ENCODE data around the gene VEZT.
"Not testable (repeated sequence)": the region's sequence is repeated elsewhere in the genome, so short reads cannot be mapped to it uniquely, and the experiment has no call there.

The VEZT gene

DNA sequence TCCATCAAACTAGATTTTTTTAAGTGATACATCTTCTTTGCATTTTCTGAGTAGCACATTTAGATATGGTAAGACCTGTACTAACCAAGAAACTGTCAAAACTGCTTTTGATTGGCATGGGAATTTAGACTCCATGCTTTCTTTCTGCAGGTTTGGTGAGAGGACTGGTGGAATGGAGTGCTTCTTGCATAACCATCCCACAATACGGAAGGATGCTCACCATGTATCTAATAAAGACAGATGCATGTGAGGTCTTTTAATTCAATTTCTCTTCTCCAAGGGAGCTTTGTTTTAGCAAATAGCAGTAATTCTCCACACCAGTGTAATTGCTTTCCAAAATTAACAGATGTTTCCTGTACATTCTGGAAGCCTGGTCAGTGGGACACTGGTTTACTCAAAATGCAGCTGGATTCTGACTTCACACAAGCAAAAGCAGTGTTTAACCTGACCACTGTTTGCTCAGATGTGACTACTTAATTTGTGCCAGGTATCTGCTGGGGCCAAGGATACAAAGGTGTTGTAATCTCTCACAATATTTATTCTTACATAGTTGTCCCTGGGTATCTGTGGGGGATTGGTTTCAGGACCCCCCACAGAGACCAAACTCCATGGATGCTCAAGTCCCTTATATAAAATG, 26.4 kb upstream of the VEZT start:
- DNase-seq: no peak
- Mint-ChIP-seq H3K4me3 (no peak overlapping the region), H3K27me3 (no peaks in the 10 kb centered on the region), H3K4me1 (ENCODE audit: low read depth) (peaks cover 3% of the 10 kb centered on the region), H3K36me3 (ENCODE audit: low read depth) (no peaks in the 10 kb centered on the region), H3K9me3 (no peaks in the 10 kb centered on the region), H3K27ac (no peak overlapping the region)

DNA sequence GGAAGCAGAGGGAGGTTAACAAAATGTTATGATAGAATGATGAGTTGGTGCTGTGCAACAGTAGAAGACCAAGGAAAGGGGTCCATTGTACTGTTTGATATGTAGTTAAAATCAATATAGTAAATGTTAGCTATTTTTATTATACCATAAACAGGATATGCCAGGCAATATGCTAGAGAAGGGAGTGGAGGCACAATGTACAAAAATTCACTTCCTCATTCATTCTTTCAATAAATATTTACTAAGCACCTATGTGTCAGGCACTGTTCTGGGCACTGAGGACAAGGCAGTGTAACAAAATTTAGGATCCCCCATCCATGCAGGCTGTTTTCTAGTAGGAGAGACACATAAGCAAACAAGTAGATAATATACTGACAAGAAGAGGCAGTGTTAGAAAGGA, 25.3 kb upstream of the VEZT start:
- no peak for DNase-seq
- peaks cover 3% of the 10 kb centered on the region for H3K4me1 Mint-ChIP-seq (ENCODE audit: low read depth)
- no peaks in the 10 kb centered on the region for H3K36me3 Mint-ChIP-seq (ENCODE audit: low read depth)
- H3K4me3 Mint-ChIP-seq: no peak overlapping the region
- no peak overlapping the region for H3K27ac Mint-ChIP-seq
- H3K9me3 Mint-ChIP-seq: no peaks in the 10 kb centered on the region
- no peaks in the 10 kb centered on the region for H3K27me3 Mint-ChIP-seq

GRCh38 chr12:95193139-95193538, 24.5 kb upstream of the VEZT start:
- H3K4me1 Mint-ChIP-seq (ENCODE audit: low read depth): no peaks in the 10 kb centered on the region
- no peak for DNase-seq
- no peaks in the 10 kb centered on the region for H3K9me3 Mint-ChIP-seq
- peaks cover 4% of the 10 kb centered on the region for H3K27me3 Mint-ChIP-seq
- no peak overlapping the region for H3K4me3 Mint-ChIP-seq
- no peak overlapping the region for H3K27ac Mint-ChIP-seq
- no peaks in the 10 kb centered on the region for H3K36me3 Mint-ChIP-seq (ENCODE audit: low read depth)

DNA sequence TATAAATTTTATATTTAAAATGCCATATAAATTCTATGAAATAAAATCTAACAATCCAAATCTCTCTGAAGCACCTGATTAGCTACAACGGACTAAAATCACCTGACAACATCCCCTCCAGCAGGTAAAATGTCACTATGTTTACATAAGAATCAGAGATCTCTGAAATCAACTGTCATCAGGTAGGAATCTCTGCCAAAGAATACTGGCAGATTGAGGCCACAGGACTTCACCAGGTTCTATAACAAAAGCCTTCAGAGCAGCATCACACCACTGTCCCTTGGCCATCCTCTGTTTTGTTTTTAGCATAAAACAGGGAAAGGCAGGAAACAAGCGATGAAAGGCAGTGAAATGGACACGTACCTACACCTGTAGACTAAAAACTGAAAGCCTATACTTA, 22.5 kb upstream of the VEZT start:
- no peak for DNase-seq
- no peaks in the 10 kb centered on the region for H3K9me3 Mint-ChIP-seq
- no peaks in the 10 kb centered on the region for H3K4me1 Mint-ChIP-seq (ENCODE audit: low read depth)
- no peak overlapping the region for H3K4me3 Mint-ChIP-seq
- no peak overlapping the region for H3K27ac Mint-ChIP-seq
- H3K36me3 Mint-ChIP-seq (ENCODE audit: low read depth): no peaks in the 10 kb centered on the region
- H3K27me3 Mint-ChIP-seq: peaks cover 4% of the 10 kb centered on the region

DNA sequence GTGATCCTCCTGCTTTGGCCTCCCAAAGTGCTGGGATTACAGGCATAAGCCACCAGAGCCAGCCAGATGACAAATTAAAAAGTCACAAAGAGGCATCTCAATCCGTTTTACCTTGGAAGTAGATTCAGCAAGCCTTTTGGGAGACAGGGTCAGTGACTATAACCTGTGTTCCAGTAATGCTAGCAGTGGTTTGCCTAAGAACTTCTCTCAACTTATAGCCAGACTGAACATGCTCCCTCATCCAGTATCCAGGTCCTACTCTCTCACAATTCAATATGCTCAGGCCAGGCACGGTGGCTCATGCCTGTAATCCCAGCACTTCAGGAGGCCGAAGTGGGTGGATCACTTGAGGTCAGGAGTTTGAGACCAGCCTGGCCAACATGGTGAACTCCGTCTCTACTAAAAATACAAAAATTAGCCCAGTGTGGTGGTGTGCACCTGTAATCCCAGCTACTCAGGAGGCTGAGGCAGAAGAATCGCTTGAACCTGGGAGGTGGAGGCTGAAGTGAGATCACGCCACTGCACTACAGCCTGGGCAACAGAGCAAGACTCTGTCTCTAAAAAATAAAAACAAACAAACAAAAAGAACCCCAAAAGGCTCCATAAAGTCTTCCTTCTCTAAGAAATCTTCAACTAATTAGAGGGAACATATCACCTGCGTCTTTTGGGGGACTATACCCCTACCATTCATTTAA, 20.6 kb upstream of the VEZT start:
- H3K9me3 Mint-ChIP-seq; H3K27me3 Mint-ChIP-seq; H3K4me3 Mint-ChIP-seq; H3K36me3 Mint-ChIP-seq (ENCODE audit: low read depth); H3K4me1 Mint-ChIP-seq (ENCODE audit: low read depth); DNase-seq; H3K27ac Mint-ChIP-seq: not testable (repeated sequence)

- no peaks in the 10 kb centered on the region for H3K36me3 Mint-ChIP-seq (ENCODE audit: low read depth)
Observed at GRCh38 chr12:95197636-95198035, 20.0 kb upstream of the VEZT start.

GRCh38 chr12:95198914-95199313, 18.7 kb upstream of the VEZT start:
- Mint-ChIP-seq H3K27ac (no peak overlapping the region), H3K4me3 (no peak overlapping the region), H3K36me3 (ENCODE audit: low read depth) (no peaks in the 10 kb centered on the region), H3K4me1 (ENCODE audit: low read depth) (peaks cover 11% of the 10 kb centered on the region), H3K27me3 (peaks cover 4% of the 10 kb centered on the region), H3K9me3 (no peaks in the 10 kb centered on the region)
- no peak for DNase-seq

More at GRCh38 chr12:95197636-95198035, 20.0 kb upstream of the VEZT start:
- Mint-ChIP-seq H3K27me3 (peaks cover 4% of the 10 kb centered on the region), H3K27ac (no peak overlapping the region), H3K4me3 (no peak overlapping the region), H3K9me3 (no peaks in the 10 kb centered on the region), H3K4me1 (ENCODE audit: low read depth) (peaks cover 5% of the 10 kb centered on the region)
- DNase-seq: no peak

- Mint-ChIP-seq H3K36me3 (ENCODE audit: low read depth) (no peaks in the 10 kb centered on the region), H3K9me3 (no peaks in the 10 kb centered on the region), H3K27me3 (peaks cover 4% of the 10 kb centered on the region), H3K27ac (no peak overlapping the region), H3K4me1 (ENCODE audit: low read depth) (peaks cover 13% of the 10 kb centered on the region), H3K4me3 (no peak overlapping the region)
- DNase-seq: no peak
Observed at GRCh38 chr12:95200128-95200894, 17.3 kb upstream of the VEZT start.

DNA sequence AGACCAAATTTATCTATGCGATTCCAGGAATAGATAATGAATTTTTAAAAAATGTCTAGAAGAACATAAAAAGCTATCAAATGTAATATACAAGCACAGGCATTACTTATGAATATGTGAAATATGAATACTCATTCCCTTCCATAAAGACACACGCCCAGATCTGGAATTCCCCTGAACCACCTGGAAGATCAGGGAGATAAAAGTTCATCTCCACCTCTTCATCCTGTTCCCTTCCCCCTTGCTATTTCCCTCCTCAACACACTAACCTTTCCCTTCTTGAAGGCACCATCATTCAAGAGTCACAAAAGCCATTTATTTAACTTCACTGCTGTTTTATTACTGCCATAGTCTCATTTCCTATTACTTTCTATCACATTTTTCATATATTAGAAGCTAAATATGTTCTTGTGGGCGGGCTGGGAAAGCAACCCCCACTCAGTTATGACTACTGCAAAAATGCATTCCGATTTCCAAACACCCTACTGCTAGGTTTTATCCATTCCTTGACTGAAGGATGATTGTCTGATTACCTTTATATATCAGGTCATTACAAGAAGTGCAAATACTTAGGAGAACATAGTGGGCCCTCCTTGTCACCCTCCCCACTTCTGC, 16.4 kb upstream of the VEZT start:
- DNase-seq: no peak
- Mint-ChIP-seq H3K36me3 (ENCODE audit: low read depth) (no peaks in the 10 kb centered on the region), H3K27ac (no peak overlapping the region), H3K4me3 (no peak overlapping the region), H3K9me3 (no peaks in the 10 kb centered on the region), H3K4me1 (ENCODE audit: low read depth) (peaks cover 13% of the 10 kb centered on the region), H3K27me3 (peaks cover 4% of the 10 kb centered on the region)

DNA sequence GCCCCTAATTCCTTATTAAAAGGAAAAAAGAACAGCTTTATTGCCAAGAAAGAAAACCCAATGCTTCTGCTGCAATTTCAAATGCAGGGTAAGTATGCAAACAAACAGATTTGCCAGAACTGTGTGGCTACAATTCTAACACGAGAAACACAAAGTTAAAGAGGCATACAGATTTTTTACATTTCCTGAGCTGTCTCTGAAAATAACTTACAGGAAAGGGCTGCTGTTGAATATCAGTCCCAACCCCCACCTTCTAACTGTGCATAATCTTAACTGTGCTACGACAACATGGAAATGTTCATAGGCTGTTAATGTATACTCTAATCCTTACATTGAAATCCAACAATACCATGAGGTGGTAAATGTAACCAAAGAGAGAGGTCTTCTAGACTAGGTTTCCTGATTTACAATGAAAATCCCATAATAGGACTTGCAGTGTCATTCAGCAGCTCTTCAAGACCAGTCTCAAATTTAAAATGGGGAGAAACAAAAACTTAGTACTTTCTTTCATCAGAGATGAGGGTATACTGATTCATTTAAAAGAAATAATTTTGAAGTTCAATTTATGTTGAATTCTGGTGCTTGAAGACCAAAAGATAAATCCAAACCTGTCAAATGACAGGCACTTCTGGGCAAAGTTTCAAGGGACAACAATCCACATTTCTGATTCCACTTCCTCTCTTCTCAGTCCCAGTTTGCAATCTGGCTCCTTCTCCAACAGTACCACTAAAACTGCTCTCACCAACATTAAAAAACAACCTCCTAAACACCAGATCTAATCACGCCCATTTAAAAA, 14.7 kb upstream of the VEZT start:
- no peak overlapping the region for H3K4me3 Mint-ChIP-seq
- no peaks in the 10 kb centered on the region for H3K36me3 Mint-ChIP-seq (ENCODE audit: low read depth)
- no peak overlapping the region for H3K27ac Mint-ChIP-seq
- no peaks in the 10 kb centered on the region for H3K9me3 Mint-ChIP-seq
- no peak for DNase-seq
- peaks cover 13% of the 10 kb centered on the region for H3K4me1 Mint-ChIP-seq (ENCODE audit: low read depth)
- H3K27me3 Mint-ChIP-seq: no peaks in the 10 kb centered on the region

- DNase-seq: no peak
- no peaks in the 10 kb centered on the region for H3K36me3 Mint-ChIP-seq (ENCODE audit: low read depth)
- peaks cover 13% of the 10 kb centered on the region for H3K4me1 Mint-ChIP-seq (ENCODE audit: low read depth)
- H3K27me3 Mint-ChIP-seq: no peaks in the 10 kb centered on the region
- H3K4me3 Mint-ChIP-seq: no peak overlapping the region
- H3K9me3 Mint-ChIP-seq: no peaks in the 10 kb centered on the region
- no peak overlapping the region for H3K27ac Mint-ChIP-seq
Observed at GRCh38 chr12:95203487-95204030, 14.0 kb upstream of the VEZT start.

DNA sequence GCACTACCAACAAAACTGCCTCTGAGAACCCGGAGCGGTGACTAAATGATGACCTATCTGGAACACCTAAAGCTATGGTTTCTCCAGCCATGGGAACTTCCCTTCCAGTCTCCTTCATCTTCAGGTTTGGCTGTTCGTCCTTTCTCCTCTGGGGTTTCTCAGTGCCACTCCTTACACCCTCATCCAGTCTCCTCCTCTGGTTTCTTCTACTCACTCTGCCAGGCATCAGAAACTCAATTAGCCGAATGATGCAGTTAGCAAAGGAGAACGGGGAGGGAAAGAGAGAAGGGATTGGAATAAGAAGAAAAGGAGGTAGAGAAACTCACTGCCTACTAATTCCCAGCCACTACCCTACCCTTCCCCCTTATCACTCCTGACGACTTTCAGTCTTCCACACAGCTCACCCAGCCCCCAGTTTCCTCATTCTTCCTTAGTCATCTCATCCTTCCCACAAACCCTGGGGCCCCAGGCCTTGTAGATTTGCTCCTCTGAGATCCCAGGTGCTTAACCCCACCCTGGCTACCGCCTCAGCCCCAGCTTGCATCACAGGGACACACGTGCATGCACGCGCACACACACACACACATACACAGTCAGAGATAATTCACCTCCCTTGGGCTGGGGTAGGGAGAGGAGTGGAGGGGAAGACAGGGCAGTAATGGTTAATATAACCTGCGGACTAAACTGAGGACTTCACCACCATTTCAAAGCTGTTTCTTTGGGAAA, 13.3 kb upstream of the VEZT start:
- no peak for DNase-seq
- Mint-ChIP-seq H3K27me3 (no peaks in the 10 kb centered on the region), H3K9me3 (no peaks in the 10 kb centered on the region), H3K4me1 (ENCODE audit: low read depth) (peaks cover 13% of the 10 kb centered on the region), H3K36me3 (ENCODE audit: low read depth) (no peaks in the 10 kb centered on the region), H3K4me3 (no peak overlapping the region), H3K27ac (no peak overlapping the region)

DNA sequence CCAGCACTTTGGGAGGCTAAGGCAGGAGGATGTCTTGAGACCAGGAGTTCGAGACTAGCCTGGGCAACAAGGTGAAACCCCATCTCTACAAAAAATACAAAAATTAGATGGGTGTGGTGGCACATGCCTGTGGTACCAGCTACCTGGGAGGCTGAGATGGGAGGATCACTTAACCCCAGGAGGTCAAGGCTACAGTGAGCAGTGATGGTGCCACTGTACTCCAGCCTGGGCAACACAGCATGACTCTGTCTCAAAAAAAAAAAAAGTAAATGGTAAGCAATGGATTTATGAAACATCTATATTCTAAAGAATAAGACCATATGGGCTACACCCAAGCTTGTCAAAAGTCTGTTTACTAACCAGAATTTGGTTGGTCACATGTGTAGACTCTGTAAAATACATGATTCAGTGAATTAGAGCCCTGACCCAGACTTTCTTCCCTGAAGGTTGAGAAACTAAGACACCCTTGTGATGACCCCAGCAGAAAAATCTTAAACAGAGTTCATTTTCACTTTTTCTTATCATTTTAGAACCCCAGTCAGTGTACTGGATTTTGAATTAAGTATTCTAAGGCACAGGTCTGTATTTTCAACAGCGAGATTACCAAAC, 12.5 kb upstream of the VEZT start:
- Mint-ChIP-seq H3K36me3 (ENCODE audit: low read depth) (no peaks in the 10 kb centered on the region), H3K4me3 (no peak overlapping the region), H3K27me3 (no peaks in the 10 kb centered on the region), H3K27ac (no peak overlapping the region), H3K4me1 (ENCODE audit: low read depth) (peaks cover 13% of the 10 kb centered on the region), H3K9me3 (no peaks in the 10 kb centered on the region)
- no peak for DNase-seq

All from activated T-cell treated with anti-CD3 and anti-CD28 coated beads, Interleukin-2, amount 50 U/mL, for 24 hours (primary cell).